Forelimb muscle (tissue), 1 donor: Measurements from ENCODE around the gene PCGF2. TPM values are rescaled to one million over a fixed set of nuclear protein-coding genes. Genes with fewer than 3 reads are reported as not detected.

Experiments
- DNase-seq: peaks from one replicate; pipeline ENCODE4 v3.0.0-alpha.2; 2013; ENCODE audit warnings: low read depth
- polyA plus RNA-seq: library from polyadenylated mRNA; unstranded; fragments of 120-200 nt; gene quantifications from one replicate; pipeline ENCODE4 v1.2.1, GENCODE V29; 2013; ENCODE audit not compliant: insufficient read length

Gene PCGF2
- polyA plus RNA-seq, 1 donor, result 30.6 TPM

DNA sequence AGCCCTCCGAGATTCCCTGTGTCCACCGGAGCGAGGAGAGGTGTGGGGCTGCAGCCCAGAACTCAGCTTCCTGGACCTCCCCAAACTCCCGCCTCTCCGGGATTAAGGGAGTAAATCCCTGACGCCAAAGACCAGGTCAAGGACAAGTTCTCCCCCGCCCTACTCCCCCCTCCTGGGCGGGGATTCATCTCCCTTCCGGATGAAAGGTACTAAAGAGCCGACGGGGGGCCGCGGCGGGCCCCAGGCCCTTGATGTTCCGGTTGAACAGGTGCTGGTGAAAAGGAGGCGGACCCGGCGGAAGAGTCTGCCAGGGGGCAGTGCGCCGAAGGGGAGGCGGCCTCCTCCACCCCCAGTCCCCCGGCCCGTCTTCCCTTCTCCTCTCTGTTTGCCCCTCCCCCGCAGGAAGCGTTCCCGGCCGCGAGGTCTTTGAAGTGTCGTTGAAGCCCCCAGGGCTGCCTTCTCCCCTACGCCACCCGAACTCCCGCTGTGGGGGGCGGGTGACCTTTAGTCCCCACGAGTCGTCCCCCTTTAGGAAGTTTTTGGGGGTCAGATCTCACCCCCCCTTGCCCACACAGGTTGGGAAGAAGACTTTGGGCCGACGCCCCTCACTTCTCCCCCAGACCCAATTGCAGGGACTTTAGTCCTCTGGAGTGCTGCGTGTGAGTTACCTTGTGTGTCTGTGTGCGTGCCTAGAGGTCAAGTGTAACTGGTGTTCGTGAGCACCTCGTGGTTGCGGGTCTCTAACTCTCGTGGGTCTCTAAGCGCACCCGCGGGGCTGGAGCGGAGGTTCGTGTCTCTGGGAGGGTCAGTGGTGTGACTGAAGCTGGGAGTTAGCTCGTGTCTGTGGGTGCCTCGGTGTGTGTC lies 44.2 kb downstream of the PCGF2 start:
- no peak for DNase-seq

DNA sequence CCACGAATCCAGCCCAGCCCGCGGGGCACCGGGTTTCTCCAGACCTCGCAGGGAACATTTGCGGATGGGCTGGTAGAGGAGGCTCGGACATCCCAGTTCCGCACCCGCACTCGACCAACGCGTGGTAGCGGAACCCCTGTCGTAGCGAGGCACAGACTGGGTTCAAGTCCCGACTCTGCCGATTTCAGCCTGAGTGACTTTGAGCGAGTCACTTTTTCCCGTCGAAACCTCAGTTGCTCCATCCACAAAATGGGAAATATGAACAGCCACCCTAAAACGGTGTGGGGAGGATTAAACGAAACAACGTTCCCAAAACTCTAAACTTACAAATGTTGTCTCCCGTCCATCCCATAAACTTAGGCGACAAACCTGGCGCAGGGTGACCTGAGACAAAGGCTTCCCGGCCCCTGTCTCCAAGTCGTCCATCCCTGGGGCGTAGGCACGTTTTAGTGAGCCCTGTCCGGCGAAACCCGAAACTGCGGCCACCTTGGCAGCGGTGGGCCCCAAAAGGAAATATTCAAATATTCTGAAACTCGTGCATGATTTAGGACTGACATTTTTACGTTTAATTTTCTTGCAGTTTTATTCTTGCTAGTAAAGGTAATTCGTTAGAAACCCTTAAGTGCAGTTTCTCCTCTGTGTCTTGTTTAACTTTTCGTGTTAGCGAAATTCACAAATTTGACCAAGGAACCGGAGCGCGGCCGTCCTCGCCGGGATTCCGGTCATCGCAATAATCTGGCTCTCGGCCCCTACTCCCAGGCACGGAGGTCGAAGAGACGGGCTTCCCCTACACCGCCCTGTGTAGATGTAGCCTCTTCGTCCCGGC lies 45.0 kb downstream of the PCGF2 start:
- no peak for DNase-seq

DNA sequence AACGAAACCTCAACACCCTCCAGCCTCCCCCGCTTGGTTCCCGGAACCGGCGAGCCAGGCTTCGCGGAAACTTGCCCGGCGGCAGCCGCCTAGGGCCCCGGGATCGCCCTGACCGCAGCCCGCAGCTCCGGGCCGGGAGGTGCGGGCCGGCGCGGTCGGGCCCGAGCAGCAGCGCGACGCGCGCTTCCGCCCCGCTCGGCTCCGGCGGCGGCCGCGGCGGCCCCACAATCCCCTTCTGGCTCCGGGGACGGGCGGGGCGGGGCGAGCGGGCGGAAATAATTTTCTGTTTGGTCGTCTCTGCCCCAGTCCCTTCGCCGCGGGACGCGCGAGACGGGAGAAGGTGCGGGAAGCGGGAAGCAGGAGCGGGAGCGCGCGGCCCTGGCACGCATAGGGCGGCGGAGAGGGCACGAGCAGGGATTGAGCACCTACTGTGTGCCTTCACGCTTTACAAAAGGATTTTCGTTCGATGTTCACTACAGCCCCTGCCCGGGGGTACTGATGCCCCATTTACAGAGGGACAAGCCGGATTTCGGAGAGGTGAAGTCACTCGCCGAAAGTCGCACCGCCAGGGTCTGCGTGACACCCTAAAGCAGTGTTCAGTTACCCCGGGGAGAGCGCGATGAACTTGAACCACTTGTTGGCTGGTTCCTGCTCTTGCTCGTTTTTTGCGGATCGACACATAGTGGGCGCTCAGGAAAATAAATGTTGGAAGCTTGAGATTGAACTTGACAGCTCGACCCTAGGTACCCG lies 45.8 kb downstream of the PCGF2 start:
- peak; percentile 49 for DNase-seq

DNA sequence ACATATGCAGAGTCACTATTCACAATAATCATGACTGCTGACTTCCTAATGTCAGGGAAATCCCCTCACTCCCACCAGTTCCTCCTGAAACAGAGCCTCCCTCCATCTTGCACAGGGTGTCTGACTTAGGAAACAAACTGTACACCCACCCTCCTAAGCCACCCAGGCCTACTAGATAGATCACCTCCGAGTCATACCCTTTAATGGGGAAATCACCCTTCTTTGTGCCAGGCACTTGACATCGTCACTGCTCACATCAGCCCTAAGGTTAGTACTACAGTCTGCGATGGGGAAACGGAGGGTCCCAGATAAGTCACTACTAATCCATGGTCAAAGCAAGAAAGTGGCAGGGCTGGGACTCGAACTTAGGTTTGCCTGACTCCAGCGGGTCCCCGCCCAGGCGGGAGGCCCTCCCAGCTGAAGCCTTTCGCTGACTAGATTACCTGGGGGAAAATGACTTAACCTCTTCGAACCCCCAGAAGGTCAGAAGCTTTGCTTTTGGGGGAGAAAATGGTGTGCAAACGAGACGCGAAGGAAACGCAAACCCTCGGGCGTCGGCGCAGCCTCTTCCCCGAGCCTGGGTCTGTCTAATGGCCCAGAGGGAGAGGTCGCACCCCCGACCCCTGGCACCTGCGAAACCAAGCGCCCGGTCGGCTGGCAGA lies 46.5 kb downstream of the PCGF2 start:
- no peak for DNase-seq

DNA sequence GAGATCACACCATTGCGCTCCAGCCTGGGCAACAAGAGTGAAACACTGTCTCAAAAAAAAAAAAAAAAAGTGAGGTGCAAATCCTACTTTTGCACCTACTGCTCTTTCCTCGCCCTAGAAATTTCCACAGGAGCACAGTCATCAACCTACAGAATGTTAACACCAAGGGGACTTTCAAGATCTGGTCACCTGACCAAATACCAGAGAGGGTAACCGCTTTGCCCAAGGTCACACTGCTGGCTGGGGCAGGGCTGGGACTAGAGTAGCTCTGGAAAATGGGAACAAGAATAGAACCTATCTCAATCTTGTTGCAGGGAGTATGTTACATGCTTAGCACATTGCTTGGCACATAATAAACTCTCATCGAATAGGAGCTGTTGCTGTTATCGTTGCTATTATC lies 49.4 kb downstream of the PCGF2 start:
- DNase-seq, result no peak

DNA sequence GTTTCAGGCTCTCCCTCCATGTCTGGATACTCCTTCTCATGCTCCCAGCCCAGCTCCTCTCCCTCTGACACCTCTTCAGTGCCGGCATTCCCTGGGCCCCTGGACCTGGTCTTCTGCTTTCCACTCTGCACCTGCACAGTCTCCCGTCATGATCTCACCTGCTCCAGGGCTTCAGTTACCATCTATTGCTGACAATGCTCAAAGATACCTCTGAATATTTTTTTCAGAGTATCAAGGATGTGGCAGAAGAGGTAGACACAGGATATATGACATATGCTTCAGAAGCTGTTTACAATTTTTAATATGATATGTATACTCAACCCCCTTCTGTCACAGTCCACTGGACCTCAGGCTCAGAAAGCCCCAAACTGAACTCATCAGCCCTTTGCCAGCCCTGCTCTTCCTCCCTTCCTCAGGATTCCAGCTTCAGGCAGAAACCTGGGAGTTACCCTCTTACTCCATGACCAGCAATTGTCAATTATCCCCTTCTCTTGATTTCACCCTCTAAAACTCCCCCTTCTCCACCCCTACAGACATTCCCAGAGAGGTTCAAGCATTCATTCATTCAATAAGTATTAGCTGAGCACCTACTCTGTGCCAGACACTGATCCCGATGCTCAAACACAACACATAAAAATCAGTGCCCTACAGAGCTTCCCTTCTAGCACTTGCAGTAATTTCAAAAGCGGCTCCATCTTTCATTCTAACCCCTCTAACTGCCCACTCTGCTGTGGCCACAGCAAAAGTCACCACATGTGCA lies 50.9 kb downstream of the PCGF2 start:
- no peak for DNase-seq

DNA sequence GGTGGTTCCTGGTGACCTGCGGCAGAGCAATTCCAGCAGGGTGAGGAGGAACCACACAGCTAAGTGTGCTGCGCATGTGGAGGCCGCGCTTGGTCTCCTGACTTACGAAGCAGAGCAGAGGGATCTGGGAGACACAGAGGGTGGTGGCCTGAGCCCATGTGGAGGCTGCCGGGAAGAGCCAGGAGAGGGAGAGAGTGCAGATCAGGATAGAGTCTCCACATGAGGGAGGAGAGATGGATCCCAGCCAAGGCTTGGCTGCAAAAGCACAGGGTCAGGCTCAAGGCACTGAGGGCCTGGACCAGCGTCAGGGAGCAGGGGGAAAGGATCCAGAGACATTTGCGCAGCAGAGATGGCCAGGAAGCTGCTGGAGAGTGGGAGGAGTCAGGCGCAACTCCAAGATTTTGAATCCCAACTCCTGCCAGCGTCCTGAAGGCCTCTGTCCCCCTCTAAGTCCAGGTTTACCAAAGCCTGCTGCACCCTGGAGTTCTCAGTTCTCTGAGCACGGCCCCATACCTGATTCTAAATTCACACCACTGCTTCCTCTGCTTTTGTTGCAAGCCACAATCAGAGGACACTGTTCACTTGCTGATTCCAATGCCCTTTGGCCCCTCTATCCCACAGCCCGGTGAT lies 54.3 kb downstream of the PCGF2 start:
- DNase-seq, result peak; percentile 91

DNA sequence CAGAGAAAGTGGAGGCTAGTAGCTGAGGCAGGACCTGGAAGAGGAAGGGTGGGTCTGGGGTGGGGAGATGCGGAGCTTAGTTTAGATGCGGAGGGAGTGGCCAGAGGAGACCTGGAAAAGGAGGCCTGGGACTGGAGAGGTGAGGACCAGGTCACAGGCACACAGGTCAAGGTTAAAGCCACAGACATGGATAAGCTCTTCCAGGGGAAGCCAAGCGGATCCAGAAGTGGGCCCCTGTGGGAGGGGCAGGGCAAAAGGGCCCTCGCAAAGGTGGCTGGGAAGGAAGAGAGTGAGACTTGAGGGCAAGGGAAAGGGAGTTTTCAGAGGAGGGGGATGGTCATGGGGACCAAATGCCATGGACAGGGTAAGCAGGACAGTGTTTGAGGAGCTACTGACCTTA lies 57.0 kb downstream of the PCGF2 start:
- no peak for DNase-seq

DNA sequence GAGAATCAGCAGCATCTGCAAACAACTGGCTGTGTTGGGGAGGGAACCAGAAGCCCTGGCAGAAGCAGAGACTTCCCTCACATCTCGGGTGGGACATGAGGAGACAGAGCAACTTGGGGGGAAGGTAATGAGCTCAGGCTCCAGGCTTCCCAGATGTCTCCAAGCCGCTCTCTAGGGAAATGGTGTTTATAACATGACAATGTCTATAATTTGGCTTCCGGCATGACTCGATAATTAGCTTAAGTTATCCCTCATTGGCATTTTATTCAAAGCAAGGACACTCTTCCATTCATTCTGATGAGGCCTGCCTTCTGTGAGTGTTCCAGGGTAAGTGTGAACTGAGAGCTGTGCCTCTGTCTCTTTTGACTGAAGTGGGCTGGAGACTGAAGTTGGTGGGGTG lies 57.8 kb downstream of the PCGF2 start:
- no peak for DNase-seq

DNA sequence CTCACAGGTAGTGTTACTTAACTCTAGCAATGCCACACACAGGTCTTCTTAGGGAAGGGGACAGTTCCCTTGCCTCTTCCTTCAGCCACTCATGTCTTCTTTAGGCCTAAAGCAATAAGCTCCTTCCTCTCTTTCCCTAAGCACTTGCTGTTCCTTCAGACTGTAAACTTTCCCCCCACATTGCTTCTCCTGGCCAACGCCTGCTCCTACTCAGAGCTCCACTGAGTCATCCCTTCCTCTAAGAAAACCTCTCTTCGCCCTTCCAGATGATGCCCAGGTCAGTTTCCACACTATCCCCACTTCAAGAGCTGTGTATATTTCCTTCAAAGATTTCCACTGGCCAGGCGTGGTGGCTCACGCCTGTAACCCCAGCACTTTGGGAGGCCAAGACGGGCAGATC lies 60.9 kb downstream of the PCGF2 start:
- no peak for DNase-seq

DNA sequence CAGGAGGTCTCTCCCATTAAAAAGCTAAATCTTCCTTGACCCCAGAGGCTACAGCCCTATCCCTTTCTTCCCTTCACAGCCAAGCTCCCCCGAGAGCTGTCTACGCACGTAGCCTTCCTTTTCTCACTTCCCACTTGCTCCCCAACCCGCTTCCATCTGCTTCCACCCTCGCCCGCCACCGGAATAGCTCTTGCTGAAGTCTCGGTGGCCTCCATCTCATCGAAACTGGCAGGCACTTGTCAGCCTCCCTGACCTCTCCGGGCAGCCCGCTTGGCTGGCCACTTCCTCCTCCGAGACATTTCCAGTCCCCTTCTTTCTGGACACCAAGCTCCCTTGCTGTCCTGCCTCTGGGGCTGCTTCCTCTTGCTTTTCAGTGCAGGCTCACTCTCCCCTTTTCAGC lies 62.6 kb downstream of the PCGF2 start:
- DNase-seq, result no peak

Other genes with a start within 250 kb of the PCGF2 start
- 0.96 TPM for gene SRCIN1, start 142.4 kb downstream of the PCGF2 start, polyA plus RNA-seq
- gene EPOP, start 73.4 kb downstream of the PCGF2 start, polyA plus RNA-seq, result 0.51 TPM
- 74.0 TPM for gene MLLT6, start 43.1 kb downstream of the PCGF2 start, polyA plus RNA-seq
- 16.9 TPM for gene CISD3, start 18.0 kb downstream of the PCGF2 start, polyA plus RNA-seq
- 73.3 TPM for gene PSMB3, start 4.4 kb upstream of the PCGF2 start, polyA plus RNA-seq
- 65.2 TPM for gene PIP4K2B, start 51.2 kb upstream of the PCGF2 start, polyA plus RNA-seq
- 13.9 TPM for gene CWC25, start 77.0 kb upstream of the PCGF2 start, polyA plus RNA-seq
- gene RPL23, start 105.4 kb upstream of the PCGF2 start, polyA plus RNA-seq, result 3,022 TPM
- 73.6 TPM for gene LASP1, start 121.7 kb upstream of the PCGF2 start, polyA plus RNA-seq
- gene FBXO47, start 219.1 kb upstream of the PCGF2 start, polyA plus RNA-seq, result not detected